H1 (cell line): ENCODE results near the gene GRIK1. TPM values are rescaled to one million over a fixed set of nuclear protein-coding genes. Genes with fewer than 3 reads are reported as not detected.

Experiments used
- CTCF ChIA-PET: fragments of 300-600 bp; sonication (Branson Sonifier 250); formaldehyde crosslinking; loops from one replicate; lab custom pipeline; 2021; ENCODE audit not compliant: partially characterized antibody; lab: Charles Lee
- POLR2A ChIA-PET: fragments of 300-600 bp; sonication (Branson Sonifier 250); formaldehyde crosslinking; loops from one replicate; lab custom pipeline; 2021; ENCODE audit warnings: inconsistent platforms; ENCODE audit not compliant: partially characterized antibody; lab: Charles Lee
- DNase-seq, 2 experiments: peaks; one replicate each; pipeline versions ENCODE4 v3.0.0 to v3.0.0-alpha.2; 2010 to 2022; ENCODE audit warnings: low spot score in 2 of 2, low read depth in 1 of 2, mixed read lengths in 1 of 2
- FAIRE-seq: peaks from 2 replicates; lab custom pipeline; 2011; peaks lifted over from hg19 to GRCh38; lab: Jason Lieb, UNC
- H2AFZ ChIP-seq: 2 replicates; pipeline ENCODE4 v1.8.1; 2012; ENCODE audit warnings: low read length, inconsistent platforms
- H2AK5ac ChIP-seq: 2 replicates; pipeline ENCODE4 v1.6.1; 2013; ENCODE audit warnings: low read depth, low read length
- H2BK120ac ChIP-seq: replicated peaks from 2 replicates; pipeline ENCODE3; 2013; ENCODE audit warnings: low read depth, low read length, inconsistent platforms
- H2BK12ac ChIP-seq: 2 replicates; pipeline ENCODE4 v1.6.1; 2013; ENCODE audit warnings: low read depth, low read length
- H2BK15ac ChIP-seq: 2 replicates; pipeline ENCODE4 v1.6.1; 2013; ENCODE audit warnings: low read length
- H2BK20ac ChIP-seq: 2 replicates; pipeline ENCODE4 v1.6.1; 2013; ENCODE audit warnings: low read length
- H2BK5ac ChIP-seq: 2 replicates; pipeline ENCODE4 v1.6.1; 2013; ENCODE audit warnings: low read depth, low read length
- H3K14ac ChIP-seq: 2 replicates; pipeline ENCODE4 v1.6.1; 2013; ENCODE audit warnings: inconsistent platforms; ENCODE audit not compliant: insufficient read length
- H3K18ac ChIP-seq: 2 replicates; pipeline ENCODE4 v1.6.1; 2013; ENCODE audit warnings: low read length; ENCODE audit errors: extremely low read depth
- H3K23ac ChIP-seq: 2 replicates; pipeline ENCODE4 v1.6.1; 2013; ENCODE audit warnings: inconsistent platforms; ENCODE audit not compliant: insufficient read length
- H3K23me2 ChIP-seq: 2 replicates; pipeline ENCODE4 v1.6.1; 2013; ENCODE audit warnings: low read depth, low read length
- H3K27ac ChIP-seq: 2 replicates; pipeline ENCODE4 v1.6.1; 2011; ENCODE audit warnings: low read depth, low read length, inconsistent platforms
- H3K27me3 ChIP-seq, 4 experiments: replicated peaks in 1 of 4; 1 replicate in 1 of 4; 2 replicates in 3 of 4; pipeline versions ENCODE4 v1.6.1 to v1.8.1; 2011 to 2013; ENCODE audit warnings: low read length in 3 of 4, mild to moderate bottlenecking in 3 of 4, inconsistent platforms in 2 of 4, mixed read lengths in 2 of 4, moderate library complexity in 1 of 4; ENCODE audit not compliant: control insufficient read depth in 3 of 4, insufficient read depth in 3 of 4; ENCODE audit errors: extremely low read depth in 1 of 4
- H3K36me3 ChIP-seq, 4 experiments: 2 replicates each; pipeline versions ENCODE4 v1.6.1 to v1.8.1; 2011 to 2013; ENCODE audit warnings: mild to moderate bottlenecking in 4 of 4, low read length in 3 of 4, moderate library complexity in 2 of 4, control low read depth in 1 of 4, inconsistent platforms in 1 of 4; ENCODE audit not compliant: insufficient read depth in 4 of 4, control insufficient read depth in 2 of 4
- H3K4ac ChIP-seq: replicated peaks from 2 replicates; pipeline ENCODE3; 2013; ENCODE audit warnings: low read length, low read depth, mixed read lengths, inconsistent platforms; ENCODE audit not compliant: insufficient read length
- H3K4me1 ChIP-seq, 4 experiments: replicated peaks in 1 of 4; 1 replicate in 1 of 4; 2 replicates in 3 of 4; pipeline versions ENCODE4 v1.6.1 to v1.8.1; 2011 to 2013; ENCODE audit warnings: low read length in 3 of 4, inconsistent platforms in 2 of 4, mixed read lengths in 1 of 4; ENCODE audit not compliant: insufficient read depth in 4 of 4, control insufficient read depth in 3 of 4
- H3K4me2 ChIP-seq, 2 experiments: 2 replicates each; pipeline versions ENCODE4 v1.6.1 to v1.8.1; 2011 to 2013; ENCODE audit warnings: low read depth in 2 of 2, low read length in 2 of 2, control low read depth in 1 of 2, inconsistent platforms in 1 of 2, mild to moderate bottlenecking in 1 of 2; ENCODE audit not compliant: insufficient read depth in 1 of 2
- H3K4me3 ChIP-seq, 4 experiments: fragments of 200-600, 300-600 bp in 1 of 4; sonication (generic), shearing (Covaris generic), sonication (Bioruptor Twin) in 1 of 4; 2 replicates each; pipeline versions ENCODE4 v1.5.1 to v1.8.1; 2011 to 2016; ENCODE audit warnings: low read length in 4 of 4, low read depth in 3 of 4, control low read depth in 2 of 4, inconsistent platforms in 2 of 4, mild to moderate bottlenecking in 2 of 4, mixed read lengths in 1 of 4, moderate library complexity in 1 of 4; ENCODE audit not compliant: insufficient read depth in 2 of 4; ENCODE audit errors: extremely low read depth in 1 of 4
- H3K56ac ChIP-seq: replicated peaks from 2 replicates; pipeline ENCODE3; 2013; ENCODE audit warnings: low read depth, mild to moderate bottlenecking, mixed read lengths, low read length, inconsistent platforms; ENCODE audit not compliant: insufficient read length
- H3K79me1 ChIP-seq: 2 replicates; pipeline ENCODE4 v1.6.1; 2013; ENCODE audit warnings: low read depth, low read length, control low read depth
- H3K79me2 ChIP-seq, 2 experiments: 2 replicates each; pipeline versions ENCODE4 v1.6.1 to v1.8.1; 2012 to 2013; ENCODE audit warnings: low read length in 2 of 2, mild to moderate bottlenecking in 2 of 2, inconsistent platforms in 1 of 2; ENCODE audit not compliant: insufficient read depth in 2 of 2, control insufficient read depth in 1 of 2
- H3K9ac ChIP-seq, 4 experiments: replicated peaks in 1 of 4; 1 replicate in 1 of 4; 2 replicates in 3 of 4; pipeline versions ENCODE4 v1.6.1 to v1.8.1; 2011 to 2013; ENCODE audit warnings: low read depth in 3 of 4, low read length in 3 of 4, control low read depth in 2 of 4, mild to moderate bottlenecking in 2 of 4, moderate library complexity in 2 of 4, inconsistent platforms in 1 of 4; ENCODE audit errors: extremely low read depth in 1 of 4
- H3K9me3 ChIP-seq, 2 experiments: 2 replicates each; pipeline versions ENCODE4 v1.6.1 to v1.8.1; 2012 to 2013; ENCODE audit warnings: mild to moderate bottlenecking in 2 of 2, moderate library complexity in 2 of 2, control low read depth in 1 of 2, inconsistent platforms in 1 of 2, low read depth in 1 of 2, low read length in 1 of 2, mixed read lengths in 1 of 2; ENCODE audit not compliant: insufficient read depth in 2 of 2
- H4K20me1 ChIP-seq, 2 experiments: replicated peaks in 1 of 2; 2 replicates each; pipeline versions ENCODE3 to v1.8.1; 2011 to 2013; ENCODE audit warnings: inconsistent platforms in 2 of 2, low read length in 2 of 2, mild to moderate bottlenecking in 1 of 2; ENCODE audit not compliant: insufficient read depth in 2 of 2, control insufficient read depth in 1 of 2
- H4K5ac ChIP-seq: 2 replicates; pipeline ENCODE4 v1.6.1; 2013; ENCODE audit warnings: low read length, low read depth, mixed read lengths, inconsistent platforms; ENCODE audit not compliant: insufficient read length
- H4K8ac ChIP-seq: 2 replicates; pipeline ENCODE4 v1.8.0; 2013; ENCODE audit warnings: mild to moderate bottlenecking, moderate library complexity, low read length, inconsistent platforms; ENCODE audit not compliant: insufficient read depth; ENCODE audit errors: extremely low read depth
- H4K91ac ChIP-seq: replicated peaks from 2 replicates; pipeline ENCODE3; 2013; ENCODE audit warnings: low read length, mixed read lengths, inconsistent platforms; ENCODE audit not compliant: insufficient read length
- ASH2L ChIP-seq: fragments of 200-600, 300-600 bp; sonication (generic); IDR thresholded peaks from one replicate; pipeline ENCODE4 v1.7.1; 2017; ENCODE audit warnings: low read length
- CEBPB ChIP-seq: IDR thresholded peaks from 2 replicates; pipeline ENCODE4 v1.6.1; 2012; ENCODE audit warnings: low read depth, low read length
- CREB1 ChIP-seq: IDR thresholded peaks from 2 replicates; pipeline ENCODE4 v1.6.1; 2012; ENCODE audit warnings: inconsistent platforms
- RAD21 ChIP-seq, 2 experiments: IDR thresholded peaks in 1 of 2; conservative IDR thresholded peaks in 1 of 2; 2 replicates each; pipeline ENCODE4 v1.6.1; 2011; ENCODE audit warnings: low read depth in 2 of 2, low read length in 2 of 2, improper control_type of control experiment in 1 of 2, inconsistent platforms in 1 of 2, mild to moderate bottlenecking in 1 of 2, moderate library complexity in 1 of 2
- RFX5 ChIP-seq: IDR thresholded peaks from 2 replicates; pipeline ENCODE4 v1.6.1; 2011; ENCODE audit warnings: low read depth, low read length, improper control_type of control experiment, borderline replicate concordance
- SP4 ChIP-seq: IDR thresholded peaks from 2 replicates; pipeline ENCODE4 v1.6.1; 2012; ENCODE audit warnings: low read length, inconsistent platforms
- TBP ChIP-seq: IDR thresholded peaks from 2 replicates; pipeline ENCODE4 v1.6.1; 2011; ENCODE audit warnings: low read depth, low read length, improper control_type of control experiment
- WGBS, 2 experiments: shearing (Covaris generic) in 1 of 2; methylation state at CpG; one replicate each; pipeline versions ENCODE4 v1.1.6 to v1.1.7; 2013 to 2015; ENCODE audit warnings: low lambda C conversion rate in 2 of 2, mixed read lengths in 2 of 2, inconsistent platforms in 1 of 2, low coverage in 1 of 2, missing lambda C conversion rate in 1 of 2; ENCODE audit not compliant: insufficient replicate concordance in 2 of 2, insufficient coverage in 1 of 2, insufficient read length in 1 of 2; ENCODE audit errors: extremely low coverage in 1 of 2, missing lambda C conversion rate in 1 of 2; 5-methylcytosine and 5-hydroxymethylcytosine counted together
- polyA plus RNA-seq, 7 experiments: library from polyadenylated mRNA; depleted of rRNA in 3 of 7; stranded (reverse) in 5 of 7; unstranded in 2 of 7; fragments of >200 nt in 5 of 7; fragments of 200-250 nt in 2 of 7; gene quantifications; 1 replicate in 5 of 7; 2 replicates in 1 of 7; 4 replicates in 1 of 7; pipeline versions ENCODE4 v1.2.1 to v1.2.3, GENCODE V29; 2011 to 2013; ENCODE audit warnings: missing spikeins in 2 of 7, mixed read lengths in 2 of 7
- total RNA-seq: library from RNA; stranded (reverse); fragmentation: NEBNext Ultra II Directional; extraction: Animal tissue kit (Norgen Biotek cat#: 25700); gene quantifications from 2 replicates; pipeline ENCODE4 v1.2.1, GENCODE V29; 2021

GRIK1 gene
- total and polyA plus RNA-seq, 2 of the 8 experiments (the other 6 are each of a cell fraction or from before 2014, with no cell fraction given) = 0.11 to 0.32 TPM

- FAIRE-seq = no peak
- H3K4ac ChIP-seq = no peak overlapping the region
Observed at GRCh38 chr21:29797155-29797554, 142.6 kb downstream of the GRIK1 start.

More at GRCh38 chr21:29797155-29797554, 142.6 kb downstream of the GRIK1 start:
- CTCF ChIA-PET = interaction anchor here (0.7 to 1.2 kb wide), 2 partner anchors 297 to 651 kb away, joined by 4 read pairs; no protein-coding TSS in a partner anchor
- H3K23ac ChIP-seq = no peak overlapping the region
- 89% methylated on average over 3 of the region's 3 CpGs; no CpG with 5 or more reads in 1 of the 2 experiments for WGBS, 2 experiments
- H3K79me1 ChIP-seq = no peaks in the 10 kb centered on the region
- no peak overlapping the region for H3K27ac ChIP-seq
- no peak overlapping the region for H3K18ac ChIP-seq
- H2AK5ac ChIP-seq = no peak overlapping the region
- H3K4me3 ChIP-seq = no peak overlapping the region
- H4K8ac ChIP-seq = no peak overlapping the region
- TF ChIP-seq CREB1 = no peak
- no peak for TF ChIP-seq CEBPB
- TF ChIP-seq RAD21 (IDR thresholded peaks at IDR 0.05 in 1 of 2, conservative IDR thresholded peaks at IDR 0.05 in 1 of 2; ENCODE audit: low read depth in 2 of 2, low read length in 2 of 2) = no peak
- no peak for TF ChIP-seq ASH2L
- TF ChIP-seq SP4 = no peak
- TF ChIP-seq TBP = no peak
- no peak for TF ChIP-seq RFX5
- TF ChIP-seq, all 59 proteins: peak for 0
- H3K14ac ChIP-seq = no peak overlapping the region
- H3K23me2 ChIP-seq = no peaks in the 10 kb centered on the region
- H3K4me2 ChIP-seq = no peak overlapping the region
- H3K27me3 ChIP-seq = no peaks in the 10 kb centered on the region
- H3K9ac ChIP-seq = no peak overlapping the region
- no peak overlapping the region for H3K56ac ChIP-seq
- H3K36me3 ChIP-seq = no peaks in the 10 kb centered on the region
- H2BK120ac ChIP-seq = no peak overlapping the region
- H2AFZ ChIP-seq = no peak overlapping the region
- H3K4me1 ChIP-seq = peaks cover 0 to 4% (median 3%) of the 10 kb centered on the region in 4 experiments; a peak in 5 of 7 replicates
- no peak overlapping the region for H2BK12ac ChIP-seq
- no peak overlapping the region for H2BK15ac ChIP-seq
- no peaks in the 10 kb centered on the region for H4K20me1 ChIP-seq
- no peak overlapping the region for H2BK20ac ChIP-seq
- H4K91ac ChIP-seq = no peak overlapping the region
- no peak overlapping the region for H2BK5ac ChIP-seq
- POLR2A ChIA-PET = interaction anchor here (0.6 kb wide), 1 partner anchor 492 kb away, joined by 3 read pairs; no protein-coding TSS in a partner anchor
- no peak for DNase-seq
- no peaks in the 10 kb centered on the region for H3K9me3 ChIP-seq
- no peaks in the 10 kb centered on the region for H3K79me2 ChIP-seq
- H4K5ac ChIP-seq = no peak overlapping the region
